Neural cell (in vitro differentiated cells): ENCODE data around the gene ADTRP. TPM values are rescaled to one million over a fixed set of nuclear protein-coding genes. Genes with fewer than 3 reads are reported as not detected.
"Not testable (repeated sequence)": the region's sequence is repeated elsewhere in the genome, so short reads cannot be mapped to it uniquely, and the experiment has no call there.

Experiments used
- H2AFZ ChIP-seq: fragments of 200-600, 300-800 bp; sonication (generic), shearing (Covaris generic); 2 replicates; pipeline ENCODE4 v1.6.0; 2014; ENCODE audit warnings: low read depth, mild to moderate bottlenecking, antibody characterized with exemption, low read length, moderate library complexity
- H3F3A ChIP-seq: fragments of 200-600 bp; shearing (Covaris generic); 2 replicates; pipeline ENCODE4 v1.6.1; 2016; ENCODE audit warnings: mild to moderate bottlenecking, moderate library complexity, mixed read lengths, antibody characterized with exemption, low read length; ENCODE audit not compliant: insufficient read depth, poor library complexity, severe bottlenecking
- H3K27ac ChIP-seq: fragments of 200-600, 300-800 bp; sonication (generic), shearing (Covaris generic); 2 replicates; pipeline ENCODE4 v1.5.1; 2014; ENCODE audit warnings: mild to moderate bottlenecking, low read length, moderate library complexity
- H3K27me3 ChIP-seq: fragments of 300-800, 200-600 bp; sonication (generic), shearing (Covaris generic); 2 replicates; pipeline ENCODE4 v1.6.0; 2014; ENCODE audit warnings: mild to moderate bottlenecking, low read depth, low read length, moderate library complexity; ENCODE audit not compliant: insufficient read depth
- H3K36me3 ChIP-seq: fragments of 300-800, 200-600 bp; sonication (generic), shearing (Covaris generic); 2 replicates; pipeline ENCODE4 v1.5.1; 2014; ENCODE audit warnings: mild to moderate bottlenecking, antibody characterized with exemption, low read length, moderate library complexity; ENCODE audit not compliant: insufficient read depth
- H3K4me2 ChIP-seq: fragments of 300-800, 200-600 bp; sonication (generic), shearing (Covaris generic); 2 replicates; pipeline ENCODE4 v1.6.0; 2014; ENCODE audit warnings: mild to moderate bottlenecking, low read length
- H3K4me3 ChIP-seq: fragments of 300-800, 200-600 bp; sonication (generic), shearing (Covaris generic); 2 replicates; pipeline ENCODE4 v1.5.1; 2014; ENCODE audit warnings: mild to moderate bottlenecking, low read length, moderate library complexity
- H3K79me2 ChIP-seq: fragments of 200-600 bp; shearing (Covaris generic); replicated peaks from 2 replicates; pipeline ENCODE4 v1.6.0; 2014; ENCODE audit warnings: mild to moderate bottlenecking, low read length, moderate library complexity; ENCODE audit not compliant: insufficient read depth
- H3K9ac ChIP-seq: fragments of 300-800, 200-600 bp; sonication (generic), shearing (Covaris generic); 2 replicates; pipeline ENCODE4 v1.6.1; 2016; ENCODE audit warnings: mild to moderate bottlenecking, low read length, mixed read lengths
- H3K9me2 ChIP-seq: fragments of 200-600 bp; shearing (Covaris generic); 2 replicates; pipeline ENCODE4 v1.6.1; 2016; ENCODE audit warnings: mild to moderate bottlenecking, low read length, mixed read lengths; ENCODE audit not compliant: insufficient read depth
- H3K9me3 ChIP-seq: fragments of 200-600, 300-800 bp; sonication (generic), shearing (Covaris generic); 2 replicates; pipeline ENCODE4 v1.6.1; 2016; ENCODE audit warnings: mild to moderate bottlenecking, mixed run types, low read length, moderate library complexity, mixed read lengths
- H4K20me1 ChIP-seq: fragments of 200-600 bp; shearing (Covaris generic); 2 replicates; pipeline ENCODE4 v1.6.1; 2016; ENCODE audit warnings: mild to moderate bottlenecking, mixed run types; ENCODE audit not compliant: insufficient read depth
- EP300 ChIP-seq: fragments of 450-650 bp; conservative IDR thresholded peaks from 2 replicates; pipeline ENCODE4 v1.6.1; 2014; ENCODE audit warnings: antibody characterized with exemption, mild to moderate bottlenecking, moderate library complexity; ENCODE audit not compliant: poor library complexity, severe bottlenecking
- EZH2 ChIP-seq: fragments of 200-600, 300-800 bp; shearing (Covaris generic), sonication (generic); IDR thresholded peaks from 2 replicates; pipeline ENCODE4 v1.6.1; 2014; ENCODE audit warnings: antibody characterized with exemption, low read length, borderline replicate concordance, mild to moderate bottlenecking; ENCODE audit not compliant: insufficient read depth, poor library complexity, severe bottlenecking
- MXI1 ChIP-seq: fragments of 450-650 bp; conservative IDR thresholded peaks from 2 replicates; pipeline ENCODE4 v1.6.1; 2014; ENCODE audit warnings: antibody characterized with exemption, mild to moderate bottlenecking; ENCODE audit not compliant: poor library complexity, severe bottlenecking
- POLR2AphosphoS5 ChIP-seq: IDR thresholded peaks from 2 replicates; pipeline ENCODE4 v1.6.1; 2012
- RAD21 ChIP-seq: fragments of 450-650 bp; conservative IDR thresholded peaks from 2 replicates; pipeline ENCODE4 v1.6.1; 2014; ENCODE audit warnings: antibody characterized with exemption, mild to moderate bottlenecking, moderate library complexity
- SMC3 ChIP-seq: fragments of 450-650 bp; conservative IDR thresholded peaks from 2 replicates; pipeline ENCODE4 v1.6.1; 2014; ENCODE audit warnings: antibody characterized with exemption, mild to moderate bottlenecking, moderate library complexity; ENCODE audit not compliant: poor library complexity
- TAF1 ChIP-seq: IDR thresholded peaks from 2 replicates; pipeline ENCODE4 v1.6.1; 2012; ENCODE audit warnings: low read depth
- polyA plus RNA-seq: library from polyadenylated mRNA; depleted of rRNA; stranded (reverse); fragments of >200 nt; gene quantifications from 2 replicates; pipeline ENCODE4 v1.2.3, GENCODE V29; 2014
- TF ChIP-seq, protein P1 (sequence below): IDR thresholded peaks from 2 replicates; pipeline ENCODE4 v1.6.1; 2012; ENCODE audit warnings: borderline replicate concordance
- TF ChIP-seq, protein P2 (sequence below): fragments of 450-650 bp; IDR thresholded peaks from 2 replicates; pipeline ENCODE4 v1.5.1; 2014; ENCODE audit warnings: antibody characterized with exemption, mild to moderate bottlenecking, moderate library complexity; ENCODE audit not compliant: poor library complexity, severe bottlenecking

ADTRP gene
- polyA plus RNA-seq, 1 donor from 2014 or later, result not detected

DNA sequence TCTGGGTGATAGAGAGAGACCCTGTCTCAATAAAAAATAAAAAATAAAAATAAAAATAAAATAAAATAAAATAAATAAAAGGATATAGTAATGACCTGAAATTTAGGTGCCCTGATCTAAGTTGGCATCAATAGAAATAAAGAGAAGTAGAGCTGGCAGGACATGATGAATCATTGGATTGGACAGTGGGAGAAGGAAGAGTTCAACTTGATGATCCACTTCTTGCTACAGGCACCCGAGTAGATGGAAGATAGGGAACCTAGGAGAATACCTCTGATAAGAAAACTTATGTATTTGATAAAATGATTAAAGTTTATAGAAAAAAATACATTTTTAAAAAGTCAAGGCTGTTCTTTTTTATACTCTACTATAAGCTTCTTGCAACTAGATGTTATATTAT, 79.0 kb downstream of the ADTRP start:
- Histone ChIP-seq H3K4me3 (no peak overlapping the region), H3K9me2 (no peaks in the 10 kb centered on the region)

DNA sequence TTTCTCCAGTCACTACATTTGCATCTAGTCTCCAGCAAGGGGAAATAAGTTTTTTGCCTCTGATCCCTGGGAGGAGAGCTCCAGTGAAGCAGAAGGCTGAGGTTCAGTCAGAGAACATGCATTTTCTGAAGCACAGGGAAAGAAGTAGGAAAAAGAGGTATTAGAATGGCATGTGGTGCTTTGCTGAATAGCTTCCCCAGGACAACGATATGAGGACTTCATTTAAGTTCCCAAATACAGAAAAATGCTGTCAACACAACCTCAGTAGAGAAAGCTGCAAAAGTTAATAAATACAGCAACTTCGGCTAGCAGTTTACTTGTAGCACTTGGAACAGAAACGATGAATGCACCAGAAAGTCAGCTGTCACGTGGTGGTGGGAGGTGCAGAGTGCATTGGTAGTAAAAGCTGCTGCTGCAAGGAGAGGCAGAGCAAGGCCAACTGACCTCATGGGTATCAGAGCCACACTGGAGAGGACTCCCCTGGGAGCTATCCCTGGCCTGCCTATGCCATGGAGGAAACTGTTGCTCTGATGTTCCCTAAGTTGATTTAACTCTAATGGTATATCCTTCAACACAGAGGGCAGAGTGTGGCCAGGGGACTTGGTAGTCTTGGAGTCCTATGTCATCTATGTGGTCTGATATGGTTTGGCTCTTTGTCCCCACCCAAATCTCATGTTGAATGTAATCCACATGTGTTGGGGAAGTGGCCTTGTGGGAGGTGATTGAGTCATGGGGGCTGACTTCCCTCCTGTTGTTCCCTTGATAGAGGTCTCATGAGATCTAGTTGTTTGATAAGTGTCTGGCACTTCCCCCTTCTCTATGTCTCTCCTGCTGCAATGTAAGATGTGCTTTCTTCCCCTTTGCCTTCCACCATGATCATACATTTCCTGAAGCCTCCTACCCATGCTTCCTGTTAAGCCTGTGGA, 85.9 kb downstream of the ADTRP start:
- H3K27me3 ChIP-seq, result no peaks in the 10 kb centered on the region
- H2AFZ ChIP-seq, result no peak overlapping the region
- no peak overlapping the region for H3K27ac ChIP-seq
- H4K20me1 ChIP-seq, result no peaks in the 10 kb centered on the region
- H3K79me2 ChIP-seq, result no peaks in the 10 kb centered on the region
- no peak overlapping the region for H3K4me2 ChIP-seq
- no peak overlapping the region for H3K4me3 ChIP-seq
- no peaks in the 10 kb centered on the region for H3K9me2 ChIP-seq
- no peaks in the 10 kb centered on the region for H3K36me3 ChIP-seq
- no peak overlapping the region for H3K9ac ChIP-seq
- H3F3A ChIP-seq, result no peaks in the 10 kb centered on the region
- H3K9me3 ChIP-seq, result no peaks in the 10 kb centered on the region
- TF ChIP-seq EP300, result no peak
- no peak for TF ChIP-seq MXI1

More for the DNA sequence above, 79.0 kb downstream of the ADTRP start:
- Histone ChIP-seq H3K27ac (no peak overlapping the region), H4K20me1 (no peaks in the 10 kb centered on the region), H3F3A (no peaks in the 10 kb centered on the region), H3K4me2 (no peak overlapping the region), H3K79me2 (no peaks in the 10 kb centered on the region), H3K9me3 (no peaks in the 10 kb centered on the region), H3K36me3 (no peaks in the 10 kb centered on the region), H3K27me3 (no peaks in the 10 kb centered on the region), H3K9ac (no peak overlapping the region), H2AFZ (no peak overlapping the region)
- TF ChIP-seq POLR2AphosphoS5 (no peak), EZH2 (no peak), SMC3 (no peak)

DNA sequence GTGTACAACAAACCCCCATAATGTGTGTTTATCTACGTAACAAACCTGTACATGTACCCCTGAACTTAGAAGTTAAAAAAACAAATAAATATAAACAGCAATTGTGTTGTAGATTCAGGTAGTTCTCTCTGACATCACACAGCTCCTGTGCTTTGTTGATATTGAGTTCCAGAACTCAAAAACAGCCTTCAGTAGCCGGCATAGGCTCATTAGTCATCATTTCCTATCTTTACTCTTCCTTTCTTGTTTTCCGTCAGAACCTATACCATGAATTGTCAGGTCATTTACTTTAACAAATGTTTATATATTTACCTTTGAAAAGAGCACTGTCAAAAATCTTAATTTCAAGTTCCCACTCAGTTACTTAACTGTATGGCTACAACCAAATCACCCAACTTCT, 88.8 kb downstream of the ADTRP start:
- Histone ChIP-seq H4K20me1 (no peaks in the 10 kb centered on the region), H3F3A (no peaks in the 10 kb centered on the region), H2AFZ (no peak overlapping the region), H3K4me3 (no peak overlapping the region), H3K79me2 (no peaks in the 10 kb centered on the region), H3K36me3 (no peaks in the 10 kb centered on the region), H3K9me3 (no peaks in the 10 kb centered on the region), H3K9me2 (no peaks in the 10 kb centered on the region), H3K27me3 (no peaks in the 10 kb centered on the region), H3K4me2 (no peak overlapping the region), H3K27ac (no peak overlapping the region), H3K9ac (no peak overlapping the region)
- TF ChIP-seq EP300 (no peak), EZH2 (no peak), POLR2AphosphoS5 (no peak), SMC3 (no peak), MXI1 (no peak), RAD21 (no peak), TAF1 (no peak)
- TF ChIP-seq, protein P1, sequence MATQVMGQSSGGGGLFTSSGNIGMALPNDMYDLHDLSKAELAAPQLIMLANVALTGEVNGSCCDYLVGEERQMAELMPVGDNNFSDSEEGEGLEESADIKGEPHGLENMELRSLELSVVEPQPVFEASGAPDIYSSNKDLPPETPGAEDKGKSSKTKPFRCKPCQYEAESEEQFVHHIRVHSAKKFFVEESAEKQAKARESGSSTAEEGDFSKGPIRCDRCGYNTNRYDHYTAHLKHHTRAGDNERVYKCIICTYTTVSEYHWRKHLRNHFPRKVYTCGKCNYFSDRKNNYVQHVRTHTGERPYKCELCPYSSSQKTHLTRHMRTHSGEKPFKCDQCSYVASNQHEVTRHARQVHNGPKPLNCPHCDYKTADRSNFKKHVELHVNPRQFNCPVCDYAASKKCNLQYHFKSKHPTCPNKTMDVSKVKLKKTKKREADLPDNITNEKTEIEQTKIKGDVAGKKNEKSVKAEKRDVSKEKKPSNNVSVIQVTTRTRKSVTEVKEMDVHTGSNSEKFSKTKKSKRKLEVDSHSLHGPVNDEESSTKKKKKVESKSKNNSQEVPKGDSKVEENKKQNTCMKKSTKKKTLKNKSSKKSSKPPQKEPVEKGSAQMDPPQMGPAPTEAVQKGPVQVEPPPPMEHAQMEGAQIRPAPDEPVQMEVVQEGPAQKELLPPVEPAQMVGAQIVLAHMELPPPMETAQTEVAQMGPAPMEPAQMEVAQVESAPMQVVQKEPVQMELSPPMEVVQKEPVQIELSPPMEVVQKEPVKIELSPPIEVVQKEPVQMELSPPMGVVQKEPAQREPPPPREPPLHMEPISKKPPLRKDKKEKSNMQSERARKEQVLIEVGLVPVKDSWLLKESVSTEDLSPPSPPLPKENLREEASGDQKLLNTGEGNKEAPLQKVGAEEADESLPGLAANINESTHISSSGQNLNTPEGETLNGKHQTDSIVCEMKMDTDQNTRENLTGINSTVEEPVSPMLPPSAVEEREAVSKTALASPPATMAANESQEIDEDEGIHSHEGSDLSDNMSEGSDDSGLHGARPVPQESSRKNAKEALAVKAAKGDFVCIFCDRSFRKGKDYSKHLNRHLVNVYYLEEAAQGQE, result no peak
- TF ChIP-seq, protein P2, sequence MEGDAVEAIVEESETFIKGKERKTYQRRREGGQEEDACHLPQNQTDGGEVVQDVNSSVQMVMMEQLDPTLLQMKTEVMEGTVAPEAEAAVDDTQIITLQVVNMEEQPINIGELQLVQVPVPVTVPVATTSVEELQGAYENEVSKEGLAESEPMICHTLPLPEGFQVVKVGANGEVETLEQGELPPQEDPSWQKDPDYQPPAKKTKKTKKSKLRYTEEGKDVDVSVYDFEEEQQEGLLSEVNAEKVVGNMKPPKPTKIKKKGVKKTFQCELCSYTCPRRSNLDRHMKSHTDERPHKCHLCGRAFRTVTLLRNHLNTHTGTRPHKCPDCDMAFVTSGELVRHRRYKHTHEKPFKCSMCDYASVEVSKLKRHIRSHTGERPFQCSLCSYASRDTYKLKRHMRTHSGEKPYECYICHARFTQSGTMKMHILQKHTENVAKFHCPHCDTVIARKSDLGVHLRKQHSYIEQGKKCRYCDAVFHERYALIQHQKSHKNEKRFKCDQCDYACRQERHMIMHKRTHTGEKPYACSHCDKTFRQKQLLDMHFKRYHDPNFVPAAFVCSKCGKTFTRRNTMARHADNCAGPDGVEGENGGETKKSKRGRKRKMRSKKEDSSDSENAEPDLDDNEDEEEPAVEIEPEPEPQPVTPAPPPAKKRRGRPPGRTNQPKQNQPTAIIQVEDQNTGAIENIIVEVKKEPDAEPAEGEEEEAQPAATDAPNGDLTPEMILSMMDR, result no peak

DNA sequence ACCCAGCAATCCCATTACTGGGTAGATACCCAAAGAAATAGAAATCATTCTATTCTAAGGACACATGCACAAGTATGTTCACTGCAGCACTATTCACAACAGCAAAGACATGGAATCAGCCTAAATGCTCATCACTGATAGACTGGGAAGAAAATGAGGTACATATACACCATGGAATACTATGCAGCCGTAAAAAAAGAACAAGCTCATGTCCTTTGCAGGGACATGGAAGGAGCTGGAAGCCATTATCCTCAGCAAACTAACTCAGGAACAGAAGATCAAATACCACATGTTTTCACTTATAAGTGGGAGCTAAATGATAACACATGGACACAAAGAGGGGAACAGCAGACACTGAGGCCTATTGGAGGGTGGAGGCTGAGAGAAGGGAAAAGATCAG, 89.2 kb downstream of the ADTRP start:
- H3K9me2 ChIP-seq, H3K9ac ChIP-seq, H3K36me3 ChIP-seq, H3K79me2 ChIP-seq, H3F3A ChIP-seq, H3K9me3 ChIP-seq, H4K20me1 ChIP-seq, H3K4me2 ChIP-seq, H3K27ac ChIP-seq, H3K27me3 ChIP-seq, H2AFZ ChIP-seq, H3K4me3 ChIP-seq: not testable (repeated sequence)
